ENCODE data around the gene ANAPC15.

DNA sequence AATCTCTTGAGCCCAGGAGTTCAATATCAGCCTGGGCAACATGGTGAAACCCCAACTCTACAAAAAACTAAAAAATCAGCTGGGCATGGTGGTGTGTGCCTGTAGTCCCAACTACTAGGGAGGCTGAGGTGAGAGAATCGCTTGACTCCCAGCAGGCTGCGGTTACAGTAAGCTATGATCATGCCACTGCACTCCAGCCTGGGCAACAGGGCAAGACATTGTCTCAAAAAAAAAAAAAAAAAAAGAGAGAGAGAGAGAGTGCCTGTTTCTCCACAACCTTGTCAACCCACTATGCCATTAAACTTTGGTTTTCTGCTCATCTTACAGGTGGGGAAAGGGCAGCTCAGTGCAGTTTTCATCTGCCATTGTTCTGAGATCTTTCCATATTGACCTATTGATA lies 28.2 kb upstream of the ANAPC15 start:
- TF ChIP-seq, protein P1, sequence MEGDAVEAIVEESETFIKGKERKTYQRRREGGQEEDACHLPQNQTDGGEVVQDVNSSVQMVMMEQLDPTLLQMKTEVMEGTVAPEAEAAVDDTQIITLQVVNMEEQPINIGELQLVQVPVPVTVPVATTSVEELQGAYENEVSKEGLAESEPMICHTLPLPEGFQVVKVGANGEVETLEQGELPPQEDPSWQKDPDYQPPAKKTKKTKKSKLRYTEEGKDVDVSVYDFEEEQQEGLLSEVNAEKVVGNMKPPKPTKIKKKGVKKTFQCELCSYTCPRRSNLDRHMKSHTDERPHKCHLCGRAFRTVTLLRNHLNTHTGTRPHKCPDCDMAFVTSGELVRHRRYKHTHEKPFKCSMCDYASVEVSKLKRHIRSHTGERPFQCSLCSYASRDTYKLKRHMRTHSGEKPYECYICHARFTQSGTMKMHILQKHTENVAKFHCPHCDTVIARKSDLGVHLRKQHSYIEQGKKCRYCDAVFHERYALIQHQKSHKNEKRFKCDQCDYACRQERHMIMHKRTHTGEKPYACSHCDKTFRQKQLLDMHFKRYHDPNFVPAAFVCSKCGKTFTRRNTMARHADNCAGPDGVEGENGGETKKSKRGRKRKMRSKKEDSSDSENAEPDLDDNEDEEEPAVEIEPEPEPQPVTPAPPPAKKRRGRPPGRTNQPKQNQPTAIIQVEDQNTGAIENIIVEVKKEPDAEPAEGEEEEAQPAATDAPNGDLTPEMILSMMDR (IDR thresholded peaks at IDR 0.05), result no peak
- TF ChIP-seq POLR2AphosphoS5 (IDR thresholded peaks at IDR 0.05) (no peak), POLR2A (IDR thresholded peaks at IDR 0.05) (no peak), EP300 (IDR thresholded peaks at IDR 0.05) (no peak)

Measured in upper lobe of left lung (tissue), 4 donors.